Activated T-helper 1 cell treated with anti-CD3 and anti-CD28 coated beads, Interleukin-12 subunit alpha, Interleukin-12 subunit beta, Interleukin-2, Interleukin-4 antibody, amounts not matched to agents 30 ng/mL and 10 ng/mL and 1 ng/mL, durations not matched to agents 14 hours and 24 hours and 36 hours (primary cell): ENCODE measurements around the gene TMEM171. TPM values are rescaled to one million over a fixed set of nuclear protein-coding genes. Genes with fewer than 3 reads are reported as not detected.

Experiments used
- DNase-seq: peaks from one replicate; pipeline ENCODE4 v3.0.0; 2021; ENCODE audit warnings: low spot score
- H3K27ac Mint-ChIP-seq: one replicate; pipeline ENCODE4 v1.8.0; 2021; ENCODE audit warnings: mild to moderate bottlenecking, mixed read lengths
- H3K27me3 Mint-ChIP-seq: one replicate; pipeline ENCODE4 v1.8.0; 2022; ENCODE audit warnings: mild to moderate bottlenecking, moderate library complexity, mixed read lengths; ENCODE audit not compliant: insufficient read depth
- H3K36me3 Mint-ChIP-seq: one replicate; pipeline ENCODE4 v1.8.0; 2021; ENCODE audit warnings: low read depth, mixed read lengths
- H3K4me1 Mint-ChIP-seq: one replicate; pipeline ENCODE4 v1.8.0; 2021; ENCODE audit warnings: low read depth, mixed read lengths
- H3K4me3 Mint-ChIP-seq: one replicate; pipeline ENCODE4 v1.8.0; 2021; ENCODE audit warnings: mild to moderate bottlenecking, moderate library complexity, mixed read lengths
- H3K9me3 Mint-ChIP-seq: one replicate; pipeline ENCODE4 v1.8.0; 2021; ENCODE audit warnings: mixed read lengths
- intact Hi-C: fragments of 100-400 bp; cut with micrococcal nuclease; formaldehyde crosslinking; loops from one replicate; pipeline ENCODE4 v1.15.1; 2024
- total RNA-seq: library from RNA; stranded (reverse); gene quantifications from 2 replicates; pipeline ENCODE4 v1.2.3, GENCODE V29; 2022

Gene TMEM171
- total RNA-seq, 1 donor from 2014 or later, result not detected

DNA sequence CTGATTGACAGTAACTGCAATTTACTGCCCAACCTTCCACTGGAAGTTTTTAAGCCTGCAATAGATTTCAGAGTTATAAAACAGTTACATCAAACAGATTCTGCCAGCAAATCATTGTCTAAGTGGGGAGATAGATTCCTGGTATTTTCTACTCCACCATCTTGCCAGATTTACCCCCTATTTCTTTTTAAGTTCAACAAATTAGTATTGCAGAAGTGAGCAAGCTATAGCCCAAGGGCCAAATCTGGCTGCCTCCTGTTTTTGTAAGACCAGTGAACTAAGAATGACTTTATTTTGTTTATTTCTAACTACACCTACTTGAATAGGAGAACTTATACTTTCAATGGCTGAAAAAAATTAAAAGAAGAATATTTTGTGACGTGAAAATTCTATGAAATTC lies 8.8 kb upstream of the TMEM171 start:
- H3K27me3 Mint-ChIP-seq, result peaks cover 29% of the 10 kb centered on the region

DNA sequence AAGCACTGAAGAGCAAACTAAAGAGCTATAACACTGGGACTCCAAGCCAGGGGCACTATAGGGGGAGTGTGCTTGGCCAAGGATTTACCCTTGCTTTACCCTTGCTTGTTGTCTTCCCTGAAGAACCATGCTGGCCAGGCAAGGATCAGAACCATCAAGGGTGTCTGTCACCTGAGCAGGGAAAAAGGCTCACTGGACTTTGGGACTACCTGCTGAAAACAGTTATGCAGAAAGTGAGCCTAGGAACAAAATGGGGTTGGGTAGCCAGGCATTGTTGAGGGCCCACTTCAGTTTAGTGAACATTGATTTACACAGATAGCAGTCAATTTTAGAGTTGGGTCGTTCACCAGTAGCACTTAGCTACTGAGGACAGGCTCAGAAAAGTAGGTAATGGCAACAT lies 8.0 kb upstream of the TMEM171 start:
- intact Hi-C loops, result no loop called here
- Mint-ChIP-seq H3K4me3 (no peak overlapping the region), H3K27me3 (peaks cover 30% of the 10 kb centered on the region), H3K4me1 (no peaks in the 10 kb centered on the region), H3K9me3 (no peaks in the 10 kb centered on the region), H3K36me3 (no peaks in the 10 kb centered on the region), H3K27ac (no peak overlapping the region)
- no peak for DNase-seq

More for the DNA sequence above, 8.8 kb upstream of the TMEM171 start:
- no peak overlapping the region for H3K4me3 Mint-ChIP-seq
- no peak overlapping the region for H3K27ac Mint-ChIP-seq
- no peak for DNase-seq
- no peaks in the 10 kb centered on the region for H3K4me1 Mint-ChIP-seq
- H3K36me3 Mint-ChIP-seq, result no peaks in the 10 kb centered on the region
- intact Hi-C loops, result no loop called here
- H3K9me3 Mint-ChIP-seq, result no peaks in the 10 kb centered on the region

DNA sequence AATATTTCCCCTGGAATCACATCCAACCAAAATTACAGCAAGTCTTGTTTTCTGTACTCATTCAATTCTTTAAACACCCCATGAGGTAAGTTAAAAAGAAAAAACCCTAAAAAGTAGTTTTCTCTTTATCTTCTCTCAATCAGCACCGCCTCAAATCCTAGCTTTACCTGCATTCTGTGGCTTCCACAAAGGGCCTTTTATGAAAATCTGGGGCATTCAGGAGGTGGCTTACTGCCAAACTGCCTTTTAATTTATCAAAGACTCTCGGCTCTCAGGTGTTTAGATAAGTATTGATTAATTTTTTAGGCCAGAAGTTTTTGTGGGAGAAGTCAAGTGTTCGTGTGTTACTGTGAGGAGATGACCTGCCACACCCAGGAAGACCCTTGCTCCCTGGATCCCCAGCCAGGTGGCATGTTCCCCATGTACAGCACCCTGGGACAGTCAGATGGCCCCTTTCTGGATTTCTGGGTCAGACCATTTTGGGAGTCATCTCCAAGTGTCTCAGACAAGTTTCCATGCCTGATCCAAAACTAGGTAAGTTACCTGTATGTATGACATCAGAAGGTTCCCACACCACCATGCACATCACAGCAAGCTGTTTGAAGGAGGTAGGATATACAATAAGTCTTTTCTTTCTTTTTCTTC lies 6.2 kb upstream of the TMEM171 start:
- Mint-ChIP-seq H3K27me3 (peaks cover 33% of the 10 kb centered on the region), H3K4me3 (no peak overlapping the region), H3K9me3 (no peaks in the 10 kb centered on the region), H3K36me3 (no peaks in the 10 kb centered on the region), H3K27ac (no peak overlapping the region), H3K4me1 (no peaks in the 10 kb centered on the region)
- intact Hi-C loops, result no loop called here
- no peak for DNase-seq

DNA sequence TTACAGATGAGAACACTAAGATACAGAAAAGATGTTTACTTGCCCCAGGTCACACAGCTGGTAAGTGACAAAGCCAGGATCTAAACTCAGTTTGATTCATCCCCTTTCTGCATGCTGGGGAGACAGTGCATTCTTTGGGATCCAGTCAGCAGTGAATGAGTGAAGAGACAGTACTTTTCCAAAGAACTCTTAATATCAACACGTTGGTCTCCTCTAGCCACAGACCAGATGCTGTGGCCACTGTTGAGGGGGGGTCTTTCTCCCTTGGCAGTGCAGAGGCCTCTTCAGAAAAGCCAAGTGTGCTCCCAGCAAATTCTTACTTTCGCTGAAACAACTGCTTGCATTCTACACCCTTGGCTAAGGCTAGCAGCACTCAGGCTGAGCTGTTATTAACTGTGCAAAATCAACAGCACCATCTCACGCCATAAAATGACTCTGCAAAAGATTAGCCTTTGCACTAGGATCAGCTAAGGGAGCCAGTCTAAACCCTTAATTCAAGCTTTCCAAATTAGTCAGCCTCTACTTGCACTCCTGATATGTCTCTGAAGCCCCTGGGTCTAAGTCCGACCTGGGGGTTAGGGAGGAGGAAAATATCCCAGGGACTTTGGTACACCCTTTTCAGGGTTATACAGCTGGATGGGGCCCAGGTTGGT lies 4.8 kb upstream of the TMEM171 start:
- H3K27me3 Mint-ChIP-seq, result peaks cover 31% of the 10 kb centered on the region
- H3K9me3 Mint-ChIP-seq, result no peaks in the 10 kb centered on the region
- no peaks in the 10 kb centered on the region for H3K4me1 Mint-ChIP-seq
- no peak for DNase-seq
- H3K27ac Mint-ChIP-seq, result no peak overlapping the region
- no peak overlapping the region for H3K4me3 Mint-ChIP-seq
- no peaks in the 10 kb centered on the region for H3K36me3 Mint-ChIP-seq
- intact Hi-C loops, result no loop called here

DNA sequence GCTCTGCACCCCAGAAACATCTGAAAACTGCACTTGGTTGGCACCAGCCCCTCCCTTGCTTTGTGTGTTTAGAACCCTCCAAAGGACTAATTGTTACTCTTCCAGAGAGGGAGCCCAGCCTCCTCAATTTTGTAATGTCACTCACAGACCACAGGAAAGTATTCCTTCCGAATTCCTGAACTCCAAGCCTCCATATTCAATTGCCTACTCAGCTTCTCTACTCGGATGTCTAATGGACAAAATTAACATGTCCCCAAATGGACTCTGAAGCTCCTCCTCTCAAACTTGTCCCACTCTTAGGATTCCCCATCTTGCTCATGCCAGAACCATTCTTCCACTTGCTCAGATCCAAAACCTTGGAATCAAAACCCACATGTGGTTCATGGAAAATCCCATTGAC lies 3.9 kb upstream of the TMEM171 start:
- DNase-seq, result no peak

DNA sequence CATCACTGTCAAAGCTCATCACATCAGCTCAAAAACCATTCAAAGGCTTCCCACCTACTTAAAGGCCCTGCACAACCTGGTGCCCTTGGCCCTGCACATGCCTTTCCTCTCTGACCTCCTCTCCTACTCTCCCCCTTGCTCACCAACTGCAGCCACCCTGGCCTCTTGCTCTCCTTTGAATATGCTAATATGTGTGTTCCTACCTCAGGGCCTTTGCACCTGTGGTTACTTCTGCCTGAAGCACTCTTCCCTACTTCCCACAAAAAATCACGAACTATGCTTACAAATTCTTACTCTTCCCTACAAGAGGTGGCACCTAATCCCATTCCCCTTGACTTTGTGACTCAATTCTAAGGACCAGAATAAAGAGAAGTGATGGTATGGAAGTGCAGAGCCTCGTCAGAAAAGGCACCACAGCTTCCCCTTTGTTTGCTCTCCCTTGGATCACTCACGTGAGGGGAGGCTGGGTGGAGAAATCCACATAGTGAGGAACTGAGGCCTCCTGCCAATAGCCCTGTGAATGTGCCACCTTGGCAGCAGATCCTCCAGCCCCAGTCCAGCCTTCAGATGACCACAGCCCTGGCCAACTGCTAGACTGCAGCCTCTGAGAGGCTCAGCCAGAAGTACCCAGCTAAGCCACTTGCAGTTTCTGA lies 3.2 kb upstream of the TMEM171 start:
- no peak overlapping the region for H3K27ac Mint-ChIP-seq
- no peaks in the 10 kb centered on the region for H3K36me3 Mint-ChIP-seq
- peaks cover 46% of the 10 kb centered on the region for H3K27me3 Mint-ChIP-seq
- intact Hi-C loops, result no loop called here
- no peaks in the 10 kb centered on the region for H3K4me1 Mint-ChIP-seq
- H3K4me3 Mint-ChIP-seq, result no peak overlapping the region
- DNase-seq, result no peak
- H3K9me3 Mint-ChIP-seq, result no peaks in the 10 kb centered on the region

More for the DNA sequence above, 3.9 kb upstream of the TMEM171 start:
- intact Hi-C loops, result no loop called here
- Mint-ChIP-seq H3K36me3 (no peaks in the 10 kb centered on the region), H3K9me3 (no peaks in the 10 kb centered on the region), H3K4me3 (no peak overlapping the region), H3K4me1 (no peaks in the 10 kb centered on the region), H3K27ac (no peak overlapping the region), H3K27me3 (peaks cover 39% of the 10 kb centered on the region)

DNA sequence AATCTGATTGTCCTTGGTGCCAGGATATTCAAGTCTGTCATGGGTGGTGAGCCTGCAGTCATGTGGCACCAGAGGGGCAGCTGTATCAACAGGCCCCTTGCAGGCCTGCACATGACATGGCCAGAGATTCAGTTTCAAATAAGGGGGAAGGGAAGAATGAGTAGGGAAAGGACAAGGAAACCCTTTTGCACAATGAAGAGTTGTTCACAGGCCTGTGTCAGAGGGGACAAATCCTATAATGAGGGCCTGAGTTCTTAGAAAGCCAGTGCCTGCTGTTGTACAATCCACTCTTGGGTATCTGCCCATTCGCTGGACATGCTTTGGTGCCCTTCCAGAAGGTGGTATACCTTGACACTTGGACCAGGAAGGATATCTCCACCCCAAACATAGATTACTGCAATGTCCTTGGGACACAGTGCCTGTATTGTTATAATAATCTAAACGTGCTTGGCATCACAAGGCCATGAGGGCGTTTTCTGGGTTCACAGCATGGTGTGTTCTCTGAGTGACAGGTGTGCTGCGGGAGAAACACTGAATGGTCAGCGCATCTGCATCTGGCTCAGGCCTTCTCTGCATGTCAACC lies 1.9 kb upstream of the TMEM171 start:
- intact Hi-C loops, result no loop called here
- Mint-ChIP-seq H3K36me3 (no peaks in the 10 kb centered on the region), H3K27ac (no peak overlapping the region), H3K9me3 (no peaks in the 10 kb centered on the region), H3K27me3 (peaks cover 51% of the 10 kb centered on the region), H3K4me1 (no peaks in the 10 kb centered on the region), H3K4me3 (no peak overlapping the region)
- no peak for DNase-seq

DNA sequence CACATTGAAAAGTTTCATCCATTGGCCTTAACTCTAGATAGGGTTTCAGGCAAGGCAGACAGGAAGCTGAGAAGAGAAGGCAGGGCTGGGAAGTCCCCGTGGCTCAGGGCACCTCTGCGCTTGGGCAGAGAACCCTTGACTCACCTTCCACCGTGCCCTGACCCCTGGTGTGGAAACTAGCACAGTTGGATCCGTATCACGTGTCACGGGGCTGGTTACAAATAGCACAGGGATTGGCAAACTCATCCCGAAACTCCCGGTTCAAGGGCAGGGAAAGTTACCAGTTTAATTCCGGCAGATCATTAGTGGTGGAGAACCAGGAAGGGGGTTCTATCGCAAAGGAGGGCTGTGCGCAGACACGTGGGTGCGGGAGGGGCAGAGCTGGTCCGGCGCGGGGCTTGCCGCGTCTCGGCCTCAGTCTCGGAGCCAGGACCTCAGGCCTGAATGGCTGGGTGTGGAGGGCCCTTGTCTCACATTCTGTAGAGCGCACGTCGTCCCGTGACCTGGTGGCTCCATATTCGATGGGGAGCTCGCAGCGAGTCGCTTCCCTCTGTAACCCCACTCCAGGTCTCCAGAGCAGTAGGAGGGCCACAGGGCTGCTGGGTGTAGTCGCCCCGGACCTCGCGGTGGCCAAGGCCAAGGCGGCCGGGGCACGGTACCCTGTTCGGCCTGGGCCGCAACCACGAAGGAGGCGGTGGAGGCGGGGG lies 771 bp upstream of the TMEM171 start:
- Mint-ChIP-seq H3K27me3 (peaks cover 61% of the 10 kb centered on the region), H3K4me1 (no peaks in the 10 kb centered on the region), H3K4me3 (no peak overlapping the region), H3K9me3 (no peaks in the 10 kb centered on the region), H3K36me3 (no peaks in the 10 kb centered on the region), H3K27ac (no peak overlapping the region)
- DNase-seq, result no peak
- intact Hi-C loops, result loop anchor here (5.0 kb wide), 1 partner anchor 183 kb away; no protein-coding TSS in a partner anchor

DNA sequence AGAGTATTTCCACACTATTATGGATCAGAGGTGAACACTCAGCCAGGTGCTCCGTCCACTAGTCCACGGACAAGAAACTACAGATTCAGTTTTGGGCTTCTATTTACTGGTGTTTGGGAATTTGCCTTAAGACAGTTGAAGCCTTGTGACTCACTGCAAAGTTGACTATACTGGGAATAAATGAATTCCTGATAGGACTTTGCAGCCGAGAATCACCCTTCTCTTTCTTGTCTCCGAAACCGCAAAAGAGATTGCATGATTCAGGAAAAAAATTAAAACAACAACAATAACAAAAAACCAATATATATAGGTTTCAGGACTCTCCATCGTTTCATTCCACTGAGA lies 716 bp downstream of the TMEM171 start:
- intact Hi-C loops, result loop anchor here (5.0 kb wide), 1 partner anchor 181 kb away; no protein-coding TSS in a partner anchor
- H3K4me3 Mint-ChIP-seq, result no peak overlapping the region

DNA sequence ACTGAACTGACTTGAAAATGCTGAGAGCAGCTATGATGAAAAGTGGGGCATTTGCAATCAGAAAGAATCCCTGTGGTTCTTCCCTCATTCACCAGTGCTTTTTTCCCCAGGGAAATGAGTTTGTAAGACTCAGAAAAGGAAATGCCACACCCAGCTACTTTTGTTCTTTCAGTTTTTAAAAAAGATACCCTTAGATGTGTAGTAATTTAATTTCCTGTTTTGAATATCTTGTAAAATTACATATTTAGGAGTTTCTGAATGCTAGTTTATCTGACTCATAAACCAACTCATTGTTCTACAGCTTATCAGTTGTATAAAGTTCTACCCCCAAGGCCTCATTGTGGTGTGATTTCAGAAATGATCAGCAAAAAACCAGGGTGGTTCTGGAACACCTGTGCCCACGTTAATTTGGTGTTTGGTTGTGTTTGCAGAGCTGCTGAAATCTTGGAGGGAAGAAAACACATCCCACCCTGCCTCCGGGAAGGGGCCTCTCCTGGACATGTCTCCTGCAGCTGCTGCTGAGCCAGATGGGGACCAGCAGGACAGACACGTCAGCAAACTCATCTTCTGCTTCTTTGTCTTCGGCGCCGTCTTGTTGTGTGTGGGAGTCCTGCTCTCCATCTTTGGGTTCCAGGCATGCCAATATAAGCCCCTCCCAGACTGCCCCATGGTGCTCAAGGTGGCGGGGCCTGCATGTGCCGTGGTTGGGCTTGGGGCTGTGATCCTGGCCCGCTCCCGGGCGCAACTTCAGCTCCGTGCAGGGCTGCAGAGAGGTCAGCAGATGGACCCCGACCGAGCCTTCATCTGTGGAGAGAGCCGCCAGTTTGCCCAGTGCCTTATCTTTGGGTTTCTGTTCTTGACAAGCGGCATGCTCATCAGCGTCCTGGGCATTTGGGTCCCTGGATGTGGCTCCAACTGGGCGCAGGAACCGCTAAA lies 2.8 kb downstream of the TMEM171 start:
- intact Hi-C loops, result loop anchor here (5.0 kb wide), 1 partner anchor 179 kb away; no protein-coding TSS in a partner anchor
- H3K9me3 Mint-ChIP-seq, result no peaks in the 10 kb centered on the region
- DNase-seq, result no peak
- no peak overlapping the region for H3K27ac Mint-ChIP-seq
- H3K4me3 Mint-ChIP-seq, result no peak overlapping the region
- H3K36me3 Mint-ChIP-seq, result no peaks in the 10 kb centered on the region
- no peaks in the 10 kb centered on the region for H3K4me1 Mint-ChIP-seq
- H3K27me3 Mint-ChIP-seq, result peaks cover 55% of the 10 kb centered on the region

More for the DNA sequence above, 716 bp downstream of the TMEM171 start:
- H3K27ac Mint-ChIP-seq, result no peak overlapping the region
- no peak for DNase-seq
- H3K27me3 Mint-ChIP-seq, result peaks cover 61% of the 10 kb centered on the region
- no peaks in the 10 kb centered on the region for H3K4me1 Mint-ChIP-seq
- H3K9me3 Mint-ChIP-seq, result no peaks in the 10 kb centered on the region
- H3K36me3 Mint-ChIP-seq, result no peaks in the 10 kb centered on the region

DNA sequence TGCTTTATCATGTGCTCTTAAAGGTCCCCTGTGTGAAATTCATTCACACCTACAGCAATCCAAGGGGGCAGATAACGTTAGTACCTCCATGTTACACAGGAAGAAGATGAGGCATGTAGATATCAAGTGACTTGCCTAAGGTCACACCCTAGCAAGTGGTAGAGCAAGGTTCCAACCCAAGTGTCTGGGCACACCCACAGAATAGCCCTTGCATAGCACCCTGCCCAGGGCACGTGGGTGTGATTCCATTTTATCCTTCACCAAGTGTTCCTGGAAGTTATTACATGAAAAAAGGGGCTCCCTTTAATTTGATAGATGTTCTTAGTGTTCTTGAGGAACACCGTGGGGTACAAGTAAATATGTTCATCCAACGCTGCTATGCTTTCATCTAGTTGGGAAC lies 4.9 kb downstream of the TMEM171 start:
- H3K36me3 Mint-ChIP-seq, result no peaks in the 10 kb centered on the region
- no peak overlapping the region for H3K27ac Mint-ChIP-seq
- DNase-seq, result no peak
- intact Hi-C loops, result no loop called here
- peaks cover 44% of the 10 kb centered on the region for H3K27me3 Mint-ChIP-seq
- no peaks in the 10 kb centered on the region for H3K4me1 Mint-ChIP-seq
- H3K9me3 Mint-ChIP-seq, result no peaks in the 10 kb centered on the region
- no peak overlapping the region for H3K4me3 Mint-ChIP-seq

DNA sequence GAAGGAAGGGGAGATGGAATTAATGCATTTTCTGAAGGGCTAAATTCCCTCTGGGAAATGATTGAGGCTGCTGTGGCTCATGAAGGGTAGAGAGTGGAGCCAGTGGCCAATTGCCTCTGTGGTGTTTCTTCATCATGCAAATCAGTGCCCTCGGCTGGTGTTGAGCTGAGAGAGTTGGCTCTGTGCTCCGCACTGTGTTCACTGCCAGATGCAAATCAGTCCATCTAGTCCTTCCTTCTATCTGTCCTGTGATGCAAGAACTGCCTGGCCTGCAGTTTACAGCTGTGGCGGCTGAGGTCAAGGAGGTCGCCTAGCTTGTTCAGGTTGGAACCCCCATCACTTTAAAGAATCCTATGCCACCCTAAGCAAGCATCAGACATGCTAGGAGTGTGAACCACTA lies 6.0 kb downstream of the TMEM171 start:
- DNase-seq, result no peak
- Mint-ChIP-seq H3K9me3 (no peaks in the 10 kb centered on the region), H3K27me3 (peaks cover 40% of the 10 kb centered on the region), H3K4me3 (no peak overlapping the region), H3K27ac (no peak overlapping the region), H3K4me1 (no peaks in the 10 kb centered on the region), H3K36me3 (no peaks in the 10 kb centered on the region)
- intact Hi-C loops, result no loop called here
